Hippocampal formation (tissue), 2 donors: Measurements from ENCODE around the gene VEPH1.

Experiments
- DNase-seq, 2 donors: peaks; one replicate each; lab custom pipeline; 2025; lab: John Stamatoyannopoulos, UW

The VEPH1 gene

DNA sequence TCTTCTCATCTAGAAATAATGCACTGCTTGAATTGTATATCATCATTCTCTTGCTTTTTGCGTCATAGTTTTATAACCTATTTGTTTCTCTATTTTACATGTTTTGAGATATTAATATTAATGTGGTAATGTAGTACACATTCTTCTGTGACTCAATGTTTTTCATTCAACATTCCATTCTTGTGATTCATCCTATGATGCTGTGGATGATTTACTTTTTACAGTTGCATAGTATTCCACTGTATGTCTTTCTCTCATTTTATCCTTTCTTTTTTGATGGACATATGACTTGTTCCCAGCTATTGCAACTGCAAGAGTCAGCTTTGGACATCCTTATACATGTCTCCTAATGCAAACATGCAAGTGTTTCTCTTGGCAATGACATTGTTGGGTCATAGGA, 20.6 kb upstream of the VEPH1 start:
- no peak for DNase-seq

DNA sequence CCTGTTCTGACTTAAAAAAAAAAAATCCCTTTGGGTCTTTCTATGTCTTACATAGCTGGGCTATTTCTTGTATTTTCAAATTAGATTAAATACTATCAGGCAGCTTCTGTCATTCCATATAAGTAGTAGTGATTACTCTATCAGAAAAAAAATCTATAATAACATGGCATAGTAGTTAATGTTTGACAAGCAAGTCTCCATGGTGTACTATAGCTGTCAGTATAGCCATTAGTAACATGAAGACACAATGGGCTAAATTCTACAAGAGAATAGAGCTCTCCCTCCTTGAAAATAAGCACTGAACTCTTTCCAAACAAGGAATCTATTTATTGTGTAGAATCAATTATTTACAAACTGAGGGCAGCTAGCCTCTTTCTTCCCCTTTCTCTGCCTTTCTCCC, 19.4 kb upstream of the VEPH1 start:
- no peak for DNase-seq

DNA sequence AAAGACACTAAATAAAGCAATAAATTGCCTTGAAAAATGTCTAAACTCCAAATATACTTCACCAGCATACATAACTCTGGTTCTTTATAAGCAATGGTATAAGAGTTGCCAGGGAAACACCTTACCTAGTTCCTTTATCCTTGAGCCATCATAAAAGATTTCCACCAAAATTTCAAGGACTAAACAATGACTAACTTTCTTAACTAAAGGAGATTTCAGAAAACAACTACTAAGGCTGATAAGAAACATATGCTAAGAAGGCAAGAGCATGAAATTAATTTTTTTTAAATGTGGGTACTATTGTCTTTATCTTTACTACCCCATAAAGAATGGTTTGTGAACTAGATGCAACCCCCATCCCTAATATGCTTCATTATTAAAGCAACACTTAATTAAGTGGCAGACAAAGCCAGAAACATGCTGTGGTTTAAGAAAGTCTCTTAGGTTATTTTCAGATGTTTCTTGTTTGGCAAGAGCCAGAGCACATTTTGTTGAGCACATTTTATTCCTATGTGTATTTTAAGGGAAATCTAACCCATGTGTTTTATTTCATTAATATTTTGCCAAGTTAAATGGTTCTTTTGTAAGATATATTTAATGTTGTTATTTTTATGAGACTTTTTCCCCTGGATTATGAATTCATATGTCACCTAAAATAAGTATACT, 17.4 kb upstream of the VEPH1 start:
- DNase-seq = no peak

DNA sequence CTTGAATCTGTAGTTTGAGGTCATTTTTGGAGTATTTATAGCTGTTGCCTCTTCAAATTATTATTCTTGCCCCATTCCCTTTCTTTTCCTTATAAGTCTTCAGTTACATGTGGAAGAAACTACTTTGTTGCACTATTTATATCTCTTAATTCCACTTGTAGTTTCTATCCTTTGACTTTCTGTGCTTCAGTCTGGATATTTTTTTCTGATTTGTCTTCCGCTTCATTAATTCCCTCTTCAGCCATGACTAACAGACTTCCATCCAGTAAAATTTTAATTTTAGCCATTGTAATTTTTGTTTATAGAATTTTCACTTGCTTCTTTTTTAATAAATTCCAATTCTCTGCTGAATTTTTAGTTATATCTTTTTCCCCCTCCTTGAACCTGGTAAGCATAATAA, 15.7 kb upstream of the VEPH1 start:
- DNase-seq = no peak

DNA sequence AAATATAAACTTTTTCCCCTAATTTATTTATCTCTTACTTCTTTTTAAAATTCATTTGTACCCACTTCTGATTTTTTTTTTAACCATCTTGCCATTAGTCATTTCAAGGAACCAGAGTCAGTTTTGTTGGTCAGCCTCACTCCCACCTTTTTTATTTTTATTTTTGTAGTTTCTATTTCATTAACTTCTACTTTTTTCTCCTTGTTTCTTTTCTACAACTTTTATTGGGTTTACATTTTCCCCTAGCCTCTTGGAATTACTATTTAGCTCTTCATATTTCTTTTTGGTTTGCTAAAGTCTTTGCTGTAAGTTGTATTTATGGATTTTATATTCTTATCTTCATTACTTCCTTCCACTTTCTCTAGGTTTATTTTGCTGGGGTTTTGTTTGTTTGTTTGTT, 13.7 kb upstream of the VEPH1 start:
- no peak for DNase-seq

DNA sequence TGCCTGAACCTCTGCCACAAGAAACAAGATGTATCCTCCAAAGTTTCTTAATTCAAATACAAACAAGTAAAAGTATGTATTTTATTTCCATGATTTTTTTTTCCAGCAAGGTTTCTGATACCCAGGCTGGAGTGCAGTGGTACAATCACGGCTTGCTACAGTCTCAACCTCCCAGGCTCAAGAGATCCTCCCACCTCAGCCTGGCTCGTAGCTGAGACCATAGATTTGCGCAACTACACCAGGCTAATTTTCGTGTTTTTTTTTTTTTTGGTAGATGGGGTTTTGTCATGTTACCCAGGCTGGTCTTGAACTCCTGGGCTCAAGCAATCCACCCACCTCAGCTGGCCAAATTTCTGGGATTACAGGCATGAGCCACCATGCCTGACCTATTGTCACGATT, 12.2 kb upstream of the VEPH1 start:
- DNase-seq = no peak

DNA sequence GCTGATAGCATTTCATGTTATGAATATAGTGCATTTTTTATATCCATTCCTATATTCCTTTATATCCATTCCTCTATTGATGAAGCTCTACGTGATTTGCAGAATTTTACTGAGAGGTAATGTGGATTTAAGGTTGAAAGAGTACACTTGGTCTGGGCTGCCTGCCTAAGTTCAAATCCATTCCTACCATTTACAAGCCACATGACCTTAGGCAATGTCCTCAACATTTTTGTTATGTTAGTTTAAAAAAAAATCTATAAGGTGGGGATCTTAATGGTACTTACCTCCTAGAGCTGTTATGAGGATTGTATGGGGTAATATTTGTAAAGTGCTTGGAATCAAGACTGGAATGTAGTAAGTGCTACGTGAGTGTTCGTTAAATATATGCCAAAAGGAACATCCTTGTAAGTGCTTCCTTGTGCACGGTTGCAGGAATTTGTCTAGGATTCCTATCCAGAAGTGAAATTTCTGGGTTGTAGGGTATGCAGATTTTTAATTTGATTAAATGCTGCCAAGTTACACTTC, 11.2 kb upstream of the VEPH1 start:
- DNase-seq = no peak

DNA sequence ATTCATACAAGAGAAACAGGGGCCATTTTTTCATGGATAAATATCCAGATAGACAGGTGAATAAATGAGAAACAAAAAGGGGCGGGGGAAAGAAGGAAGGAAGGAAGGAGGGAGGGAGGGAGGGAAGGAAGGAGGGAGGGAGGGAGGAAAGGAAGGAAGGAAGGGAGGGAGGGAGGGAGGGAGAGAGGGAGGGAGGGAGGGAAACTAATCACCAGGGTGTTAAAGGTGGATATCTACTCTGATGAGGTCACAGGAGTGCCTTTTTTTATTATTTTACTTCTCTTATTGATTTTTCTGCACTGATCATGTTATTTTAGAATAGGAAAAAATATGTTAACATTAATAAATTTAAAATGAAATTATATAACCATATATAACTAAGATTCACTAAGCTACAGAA, 10.4 kb upstream of the VEPH1 start:
- no peak for DNase-seq

DNA sequence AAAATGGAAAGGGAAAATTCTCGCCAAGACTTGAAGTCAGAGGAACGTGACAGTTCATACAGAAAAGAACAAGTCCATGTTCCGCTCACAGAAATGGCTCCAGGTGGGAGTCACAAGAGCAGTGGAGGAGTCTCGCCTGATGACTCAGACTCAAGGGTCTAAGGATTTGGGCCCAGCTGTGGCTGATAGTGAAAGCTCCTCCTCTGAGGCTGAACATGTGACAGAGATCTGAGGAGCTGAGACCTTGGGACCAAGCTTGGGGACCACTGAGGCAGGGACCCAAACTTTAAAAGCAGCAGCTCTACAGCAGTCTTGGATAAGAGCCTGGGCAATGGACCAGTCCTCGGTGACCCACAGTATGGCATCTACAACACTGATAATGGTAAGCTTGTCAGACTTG, 9.3 kb upstream of the VEPH1 start:
- DNase-seq = no peak

DNA sequence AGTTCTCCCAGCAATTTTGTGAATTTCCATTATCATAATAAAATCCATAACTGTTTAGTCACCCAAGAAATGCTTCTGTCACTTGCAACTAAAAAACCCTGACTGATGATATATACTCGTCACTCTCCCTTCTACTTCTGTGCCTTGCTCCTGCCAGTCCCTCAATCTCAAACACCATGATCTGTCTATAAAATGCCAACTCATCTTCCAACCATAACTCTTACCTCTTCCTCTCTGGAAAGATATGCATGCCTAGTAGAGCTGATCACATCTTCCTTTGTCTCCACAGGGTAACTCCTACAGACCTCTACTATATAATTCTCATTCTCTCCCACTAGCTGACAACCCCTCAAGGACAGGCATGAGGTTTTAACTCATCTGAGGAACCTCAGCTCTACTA, 5.2 kb upstream of the VEPH1 start:
- DNase-seq = no peak

DNA sequence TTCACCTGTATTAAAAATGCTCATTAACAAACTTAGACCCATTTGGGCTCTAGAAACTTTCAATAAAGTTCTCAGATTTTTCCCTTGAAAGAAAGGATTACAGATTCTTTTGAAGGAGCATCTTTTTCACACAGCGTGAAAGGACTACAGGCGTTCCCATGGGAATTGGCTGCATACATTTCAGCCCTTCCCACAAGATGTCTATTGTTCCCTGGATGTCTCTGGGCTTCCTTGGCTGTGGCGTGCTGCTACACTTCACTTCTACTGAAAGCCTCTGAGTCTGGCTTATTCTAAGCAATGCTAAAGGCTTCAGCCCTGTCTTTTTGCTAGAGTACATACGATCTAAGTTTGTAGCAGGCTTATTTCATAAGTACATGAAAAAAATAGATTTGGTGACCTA, 1.4 kb downstream of the VEPH1 start:
- DNase-seq = no peak

DNA sequence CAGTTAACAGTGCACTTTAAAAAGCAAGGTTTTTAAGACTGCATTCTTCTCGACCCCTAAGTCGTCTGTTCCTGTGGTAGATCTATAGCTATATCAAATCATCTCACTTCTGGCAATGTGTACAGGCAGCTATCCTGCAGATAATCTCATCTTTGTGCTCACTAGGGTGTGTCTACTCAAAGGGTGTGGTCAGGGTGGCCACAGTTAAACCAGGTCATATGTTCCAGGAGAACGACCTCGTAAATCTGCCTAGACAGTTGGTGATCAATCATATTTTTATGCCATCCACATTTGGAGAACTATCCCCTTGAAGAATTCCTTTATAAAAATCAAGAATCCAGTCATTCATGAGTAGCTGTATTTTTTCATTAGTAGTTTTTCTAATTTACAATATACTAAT, 3.0 kb downstream of the VEPH1 start:
- DNase-seq = no peak

DNA sequence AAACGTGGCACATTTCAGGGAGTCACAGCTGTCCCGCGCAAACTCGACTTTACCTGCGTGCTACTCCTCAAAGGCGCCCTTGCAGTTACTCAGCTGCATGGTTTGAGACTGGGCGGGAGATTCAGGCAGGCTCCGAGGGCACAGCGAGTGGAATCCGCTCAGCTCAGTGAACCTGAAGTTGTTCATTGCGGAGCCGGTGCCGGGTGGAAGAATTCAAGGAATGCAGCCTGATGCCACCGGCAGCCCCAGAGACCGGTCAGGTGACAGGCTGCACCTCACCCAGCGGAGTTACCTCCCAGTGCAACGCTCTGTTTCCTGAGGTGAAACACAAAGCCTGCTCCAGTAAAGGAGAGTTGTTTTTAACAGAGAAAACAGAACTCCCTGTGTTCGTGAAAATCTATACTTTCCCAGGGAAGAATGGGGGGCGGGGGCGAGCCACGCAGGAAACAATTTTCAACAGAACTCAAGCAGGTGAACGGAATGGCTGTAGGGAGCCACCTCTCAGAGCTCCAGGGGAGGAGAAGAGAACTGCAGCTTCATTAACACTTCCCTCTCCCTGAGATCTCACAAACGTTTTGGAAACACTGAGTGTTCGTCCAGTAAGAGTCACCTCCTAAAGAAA, 3.8 kb downstream of the VEPH1 start:
- DNase-seq = no peak

DNA sequence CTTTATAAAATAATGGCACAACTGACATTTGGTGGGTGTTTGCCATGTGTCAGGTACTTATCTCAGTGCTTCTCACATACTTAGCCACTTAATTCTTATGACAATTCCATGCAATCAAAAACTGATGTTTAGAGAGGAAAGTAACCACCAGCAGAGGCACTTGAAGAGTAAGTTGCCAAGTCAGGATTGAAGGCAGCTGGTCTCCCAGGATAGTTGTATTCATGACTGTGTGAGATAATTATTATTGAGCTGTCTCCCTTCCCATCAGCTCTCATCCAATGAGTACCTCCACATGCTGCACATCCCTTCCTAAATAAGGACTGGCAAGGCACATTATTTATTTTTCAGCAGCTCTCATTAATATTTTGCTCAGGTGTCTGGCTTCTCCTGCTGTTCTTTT, 4.8 kb downstream of the VEPH1 start:
- no peak for DNase-seq

DNA sequence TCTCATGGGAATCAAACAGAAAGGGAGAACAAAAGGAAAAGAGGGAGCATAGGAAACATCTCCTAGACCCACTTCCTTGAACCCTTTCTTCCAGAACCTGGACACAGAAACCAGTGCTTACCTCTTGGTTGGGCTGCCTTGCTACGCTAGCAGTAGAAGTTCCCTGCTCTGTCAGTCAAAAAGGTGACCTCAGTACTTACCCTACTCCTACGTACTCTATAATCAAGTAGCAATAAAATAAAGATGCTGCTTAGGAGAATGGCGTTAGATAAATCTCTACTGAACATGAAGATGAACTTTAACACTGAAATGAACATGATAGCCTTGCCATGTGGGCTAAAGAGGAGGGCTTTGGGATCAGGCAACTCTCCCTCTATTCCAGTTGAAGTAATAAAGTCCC, 7.4 kb downstream of the VEPH1 start:
- no peak for DNase-seq

DNA sequence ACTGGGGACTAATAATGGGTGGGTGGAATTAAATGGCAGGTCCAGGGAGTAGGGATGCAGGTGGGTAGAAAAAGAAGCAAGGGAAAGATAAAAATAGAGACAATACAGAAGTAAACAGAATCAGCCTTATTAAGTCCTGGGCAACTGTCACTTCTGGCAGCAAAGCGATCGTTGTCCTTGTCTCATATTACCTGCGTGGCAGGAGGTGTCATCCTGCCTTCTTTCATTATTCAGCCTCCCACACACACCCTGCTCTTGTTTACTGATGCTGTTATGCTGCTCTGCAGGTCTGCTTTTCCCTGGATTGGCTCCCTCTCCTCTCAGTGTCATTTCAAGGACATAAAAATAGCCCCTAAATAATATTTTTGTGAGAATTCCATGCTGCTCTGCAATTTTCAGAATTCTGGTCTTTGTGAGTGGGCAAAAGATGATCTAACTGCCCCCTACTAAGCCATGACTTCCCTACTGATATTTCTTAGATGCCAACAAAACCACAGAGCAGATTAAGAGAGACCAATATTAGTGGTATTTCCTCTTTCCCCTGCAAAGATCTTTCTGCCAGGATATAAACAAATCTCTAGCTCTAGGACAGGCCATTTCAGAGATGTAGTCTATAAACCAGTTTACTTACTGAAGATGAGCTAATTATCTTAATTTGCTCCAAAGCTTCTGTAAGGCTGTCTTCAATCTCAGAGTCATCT, 8.5 kb downstream of the VEPH1 start:
- DNase-seq = no peak

DNA sequence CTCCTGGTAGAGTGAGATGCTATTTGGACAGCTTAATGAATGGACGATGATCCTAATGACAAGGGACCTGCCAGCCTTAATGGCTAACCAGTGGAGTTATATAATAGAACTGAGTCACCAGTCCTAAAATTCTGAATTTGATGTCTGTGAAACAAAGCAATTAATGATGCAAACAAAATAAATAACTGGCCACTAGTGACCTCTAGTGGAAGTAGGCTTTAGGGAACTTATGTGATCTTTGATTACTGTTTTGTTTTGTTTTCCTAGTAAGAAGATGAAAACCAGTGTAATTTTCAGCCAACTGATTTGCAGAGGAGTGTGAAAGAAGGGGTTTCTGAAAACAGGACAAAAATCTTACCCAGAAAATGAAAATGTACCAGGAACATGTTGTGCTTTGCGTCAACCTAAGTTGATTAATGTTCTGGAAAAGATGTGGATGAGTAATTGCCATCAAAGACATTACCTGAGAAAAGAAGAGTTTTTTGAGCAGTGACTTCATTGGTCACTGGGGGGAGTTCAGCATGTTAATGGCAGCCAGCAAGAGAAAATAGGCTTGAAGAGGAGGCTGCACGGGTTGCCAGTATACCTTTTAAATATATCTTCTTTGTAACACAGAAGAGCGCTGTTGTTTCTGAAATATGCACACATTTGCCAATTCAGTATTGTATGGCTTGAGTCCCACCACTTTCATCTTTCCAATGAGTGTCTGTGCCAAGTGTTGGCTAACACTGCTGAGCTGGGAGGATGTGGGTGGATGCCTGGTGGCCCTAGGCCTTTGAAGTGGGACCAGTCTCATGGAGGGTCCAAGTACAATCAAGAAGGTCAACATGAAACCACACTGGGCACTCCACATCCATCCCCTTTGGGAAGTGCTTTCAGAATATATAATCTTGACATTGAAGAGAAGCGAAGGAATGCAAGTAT, 9.3 kb downstream of the VEPH1 start:
- DNase-seq = peak in 1 of 2 donors; percentile 72

DNA sequence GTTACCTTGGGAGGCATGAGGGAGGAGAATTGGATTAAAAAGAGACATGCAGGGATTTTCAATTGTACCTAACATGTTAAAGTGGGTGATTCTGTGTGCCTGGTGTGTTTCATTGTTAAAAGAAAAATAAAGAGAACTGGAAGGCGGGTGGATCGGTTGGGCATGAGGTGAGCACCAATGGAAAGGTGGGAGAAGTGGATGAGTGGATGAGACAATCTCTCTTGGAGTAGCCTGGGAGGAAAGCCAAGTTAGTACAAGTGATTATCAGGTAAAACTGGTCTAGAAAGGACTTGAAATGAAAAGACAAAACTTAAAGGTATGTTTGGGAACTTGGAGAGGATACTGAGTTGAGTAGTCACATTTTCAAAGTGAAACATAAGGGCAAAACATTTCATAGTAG, 12.1 kb downstream of the VEPH1 start:
- DNase-seq = no peak

DNA sequence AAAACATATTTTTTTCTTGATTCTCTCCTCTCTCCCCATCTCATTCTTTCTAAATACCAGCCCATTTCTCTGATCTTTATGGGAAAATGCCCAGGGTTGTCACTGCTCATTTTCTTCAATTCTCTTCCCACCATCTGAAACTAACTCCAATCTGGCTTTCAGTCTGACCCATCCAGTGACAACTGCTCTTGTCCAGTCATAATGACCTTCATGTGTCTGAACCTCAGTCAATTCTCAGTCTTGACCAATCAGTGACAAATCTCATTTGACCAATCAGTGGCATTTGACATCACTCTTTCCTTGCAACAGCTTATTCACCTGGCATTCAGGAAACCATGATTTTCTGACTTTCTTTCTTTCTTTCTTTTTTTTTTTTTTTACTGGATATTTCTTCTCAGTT, 15.1 kb downstream of the VEPH1 start:
- no peak for DNase-seq

DNA sequence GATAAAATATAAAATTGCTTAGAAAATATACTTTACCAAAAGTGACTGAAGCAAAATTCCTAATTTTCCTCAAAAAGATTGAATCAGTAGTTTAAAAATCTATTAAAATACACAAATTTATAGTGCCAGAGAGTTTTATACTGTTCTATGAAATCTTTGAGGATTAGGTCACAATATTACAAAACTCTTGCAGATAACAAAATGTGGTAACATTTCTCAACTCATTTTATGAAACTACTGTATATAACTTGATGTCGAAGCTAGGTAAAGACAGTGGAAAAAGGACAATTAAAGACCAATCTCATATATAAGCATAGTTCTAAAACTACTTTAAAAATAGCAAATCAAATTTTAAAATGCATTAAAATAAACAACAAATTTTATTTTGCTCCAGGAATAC, 15.9 kb downstream of the VEPH1 start:
- DNase-seq = no peak

DNA sequence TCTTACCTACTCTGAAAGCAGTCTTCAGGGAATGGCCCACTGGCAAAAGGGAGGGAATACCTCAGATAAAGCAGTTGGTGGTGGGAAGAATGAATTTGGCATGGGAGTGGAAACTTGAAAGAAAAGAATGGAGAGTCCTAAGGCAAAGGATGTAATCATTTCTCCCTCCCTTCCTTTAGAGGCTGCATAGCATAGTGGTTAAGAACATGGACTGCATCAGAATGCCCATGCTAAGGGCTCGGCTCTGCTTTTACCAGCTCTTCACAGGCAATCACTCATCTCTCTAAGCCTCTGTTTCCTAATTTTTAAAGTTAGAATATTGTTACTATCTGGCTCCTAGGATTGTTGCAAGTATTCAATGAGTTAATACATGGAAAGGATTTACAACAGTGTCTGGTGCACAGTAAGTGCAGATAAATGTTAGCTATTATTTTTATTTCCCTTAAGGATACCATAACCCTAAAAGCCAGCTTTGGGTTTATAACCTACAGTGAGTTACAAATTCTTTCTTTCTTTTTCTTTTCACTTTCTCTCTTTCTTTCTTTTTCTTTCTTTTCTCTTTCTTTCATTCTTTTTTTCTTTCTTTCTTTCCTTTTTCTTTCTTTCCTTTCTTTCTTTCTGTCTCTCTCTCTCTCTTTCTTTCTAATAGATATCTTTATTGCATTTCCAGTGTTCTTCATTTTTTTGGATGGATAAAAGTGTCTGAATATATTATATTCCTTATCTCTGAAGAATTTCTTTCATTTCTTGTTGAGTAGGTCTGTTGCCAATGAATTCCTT, 23.6 kb downstream of the VEPH1 start:
- DNase-seq = no peak
